ENCODE data around the gene SPATA17.

SPATA17 gene

DNA sequence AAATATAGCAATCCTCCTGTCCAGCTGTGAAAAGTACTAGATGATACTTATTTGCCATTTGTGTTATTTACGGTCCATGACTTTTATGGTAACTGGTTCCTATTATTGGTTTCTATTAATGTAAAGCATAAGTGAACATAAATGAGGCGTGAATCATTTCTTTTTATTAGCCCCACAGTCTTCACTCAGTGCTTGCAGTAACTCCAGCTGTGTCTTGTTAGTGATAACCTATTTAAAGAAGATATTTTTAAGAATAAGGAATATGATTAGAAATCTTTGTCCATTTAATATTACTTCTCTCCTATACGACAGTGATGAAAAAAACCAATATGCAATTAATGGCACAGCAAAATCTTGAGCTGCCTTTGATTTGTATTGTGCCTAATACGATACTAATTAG, 149.9 kb downstream of the SPATA17 start:
- no peaks in the 10 kb centered on the region for H3K36me3 ChIP-seq (ENCODE audit: control insufficient read depth, insufficient read depth, low read length)
- no peaks in the 10 kb centered on the region for H3K27me3 ChIP-seq (ENCODE audit: control insufficient read depth, insufficient read depth, low read length)
- H3K9ac ChIP-seq (ENCODE audit: low read length), result no peak overlapping the region
- H3K9me3 ChIP-seq (ENCODE audit: control insufficient read depth, low read length), result no peaks in the 10 kb centered on the region
- H3K4me1 ChIP-seq (ENCODE audit: control insufficient read depth, insufficient read depth, low read length), result no peaks in the 10 kb centered on the region
- H3K4me3 ChIP-seq (ENCODE audit: low read length), result no peak overlapping the region

DNA sequence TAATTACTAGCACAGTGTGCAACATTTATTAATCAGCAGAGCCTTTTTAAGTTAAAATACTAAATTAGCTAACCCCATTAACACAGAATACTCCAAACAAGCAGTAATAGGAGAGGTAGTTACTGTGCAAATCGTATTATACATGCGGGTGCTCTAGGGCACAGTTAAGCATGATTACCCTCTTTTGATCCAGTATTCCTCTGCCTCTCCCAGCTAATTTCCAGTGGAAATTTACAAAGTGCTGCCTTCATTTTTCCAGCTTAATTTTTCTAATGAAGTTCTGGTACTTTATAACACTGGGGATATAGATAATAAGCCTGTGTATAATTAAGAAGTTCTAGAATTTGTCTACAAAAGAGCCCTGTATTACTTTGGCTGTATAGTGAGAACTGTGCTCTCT, 159.9 kb downstream of the SPATA17 start:
- Histone ChIP-seq H3K9ac (ENCODE audit: low read length) (no peak overlapping the region), H3K9me3 (ENCODE audit: control insufficient read depth, low read length) (no peaks in the 10 kb centered on the region), H3K4me3 (ENCODE audit: low read length) (no peak overlapping the region), H3K36me3 (ENCODE audit: control insufficient read depth, insufficient read depth, low read length) (no peaks in the 10 kb centered on the region), H3K4me1 (ENCODE audit: control insufficient read depth, insufficient read depth, low read length) (no peaks in the 10 kb centered on the region), H3K27me3 (ENCODE audit: control insufficient read depth, insufficient read depth, low read length) (no peaks in the 10 kb centered on the region)

- Histone ChIP-seq H3K36me3 (ENCODE audit: control insufficient read depth, insufficient read depth, low read length) (no peaks in the 10 kb centered on the region), H3K9ac (ENCODE audit: low read length) (no peak overlapping the region), H3K4me3 (ENCODE audit: low read length) (no peak overlapping the region), H3K27me3 (ENCODE audit: control insufficient read depth, insufficient read depth, low read length) (no peaks in the 10 kb centered on the region), H3K9me3 (ENCODE audit: control insufficient read depth, low read length) (no peaks in the 10 kb centered on the region), H3K4me1 (ENCODE audit: control insufficient read depth, insufficient read depth, low read length) (no peaks in the 10 kb centered on the region)
Observed at GRCh38 chr1:217805792-217806191, 174.6 kb downstream of the SPATA17 start.

DNA sequence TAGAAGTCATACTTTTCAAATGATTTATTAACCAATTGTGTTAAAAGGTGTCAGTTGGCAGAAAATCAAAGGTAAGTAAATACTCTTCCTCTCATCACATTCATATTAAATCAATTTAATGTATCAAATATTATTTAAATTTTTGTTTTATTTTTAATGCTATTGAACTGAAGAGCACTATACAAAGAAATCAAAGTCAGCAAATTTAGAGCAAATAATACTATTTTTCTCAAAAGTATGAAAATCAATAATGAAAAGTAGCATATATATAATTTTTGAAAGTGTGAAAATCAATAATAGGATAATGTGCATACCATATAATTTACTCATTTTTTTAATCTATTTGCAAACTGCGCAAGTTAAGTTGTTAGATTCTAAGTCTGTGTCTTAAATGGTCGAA, 181.0 kb downstream of the SPATA17 start:
- Histone ChIP-seq H3K9ac (ENCODE audit: low read length) (no peak overlapping the region), H3K36me3 (ENCODE audit: control insufficient read depth, insufficient read depth, low read length) (no peaks in the 10 kb centered on the region), H3K27me3 (ENCODE audit: control insufficient read depth, insufficient read depth, low read length) (no peaks in the 10 kb centered on the region), H3K4me3 (ENCODE audit: low read length) (no peak overlapping the region), H3K9me3 (ENCODE audit: control insufficient read depth, low read length) (no peaks in the 10 kb centered on the region), H3K4me1 (ENCODE audit: control insufficient read depth, insufficient read depth, low read length) (no peaks in the 10 kb centered on the region)

- no peak overlapping the region for H3K9ac ChIP-seq (ENCODE audit: low read length)
- H3K9me3 ChIP-seq (ENCODE audit: control insufficient read depth, low read length), result no peaks in the 10 kb centered on the region
- no peak overlapping the region for H3K4me3 ChIP-seq (ENCODE audit: low read length)
- no peaks in the 10 kb centered on the region for H3K4me1 ChIP-seq (ENCODE audit: control insufficient read depth, insufficient read depth, low read length)
- H3K36me3 ChIP-seq (ENCODE audit: control insufficient read depth, insufficient read depth, low read length), result no peaks in the 10 kb centered on the region
- H3K27me3 ChIP-seq (ENCODE audit: control insufficient read depth, insufficient read depth, low read length), result no peaks in the 10 kb centered on the region
Observed at GRCh38 chr1:217813031-217813430, 181.9 kb downstream of the SPATA17 start.

GRCh38 chr1:217837691-217838090, 206.5 kb downstream of the SPATA17 start:
- Histone ChIP-seq H3K9ac (ENCODE audit: low read length) (no peak overlapping the region), H3K4me1 (ENCODE audit: control insufficient read depth, insufficient read depth, low read length) (no peaks in the 10 kb centered on the region), H3K27me3 (ENCODE audit: control insufficient read depth, insufficient read depth, low read length) (no peaks in the 10 kb centered on the region), H3K9me3 (ENCODE audit: control insufficient read depth, low read length) (no peaks in the 10 kb centered on the region), H3K36me3 (ENCODE audit: control insufficient read depth, insufficient read depth, low read length) (no peaks in the 10 kb centered on the region), H3K4me3 (ENCODE audit: low read length) (no peak overlapping the region)

DNA sequence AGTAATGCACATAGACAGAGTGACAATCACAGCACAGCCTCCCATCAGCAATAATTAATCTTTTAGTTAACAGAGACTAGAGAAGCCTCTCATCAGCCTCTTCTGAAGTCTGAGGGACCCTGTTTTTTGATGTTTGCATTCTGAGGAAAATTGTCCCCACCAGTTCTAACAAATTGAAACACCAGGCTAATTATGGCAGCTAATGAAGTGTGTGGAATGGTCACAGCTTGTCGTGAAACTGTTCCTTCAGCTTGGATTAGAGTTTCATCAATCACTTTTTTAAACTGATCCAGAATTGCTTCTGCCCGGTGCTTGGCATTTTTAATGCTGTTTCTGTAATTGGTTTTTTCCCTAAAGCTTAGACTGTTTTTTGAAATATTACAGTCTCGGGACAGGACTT, 208.0 kb downstream of the SPATA17 start:
- Histone ChIP-seq H3K9ac (ENCODE audit: low read length) (no peak overlapping the region), H3K4me3 (ENCODE audit: low read length) (no peak overlapping the region), H3K9me3 (ENCODE audit: control insufficient read depth, low read length) (no peaks in the 10 kb centered on the region), H3K4me1 (ENCODE audit: control insufficient read depth, insufficient read depth, low read length) (no peaks in the 10 kb centered on the region), H3K36me3 (ENCODE audit: control insufficient read depth, insufficient read depth, low read length) (no peaks in the 10 kb centered on the region), H3K27me3 (ENCODE audit: control insufficient read depth, insufficient read depth, low read length) (no peaks in the 10 kb centered on the region)

GRCh38 chr1:217846733-217847132, 215.6 kb downstream of the SPATA17 start:
- H3K4me3 ChIP-seq (ENCODE audit: low read length), result no peak overlapping the region
- H3K4me1 ChIP-seq (ENCODE audit: control insufficient read depth, insufficient read depth, low read length), result no peaks in the 10 kb centered on the region
- no peaks in the 10 kb centered on the region for H3K36me3 ChIP-seq (ENCODE audit: control insufficient read depth, insufficient read depth, low read length)
- no peaks in the 10 kb centered on the region for H3K9me3 ChIP-seq (ENCODE audit: control insufficient read depth, low read length)
- no peaks in the 10 kb centered on the region for H3K27me3 ChIP-seq (ENCODE audit: control insufficient read depth, insufficient read depth, low read length)
- H3K9ac ChIP-seq (ENCODE audit: low read length), result no peak overlapping the region

- Histone ChIP-seq H3K4me3 (ENCODE audit: low read length) (no peak overlapping the region), H3K9me3 (ENCODE audit: control insufficient read depth, low read length) (no peaks in the 10 kb centered on the region), H3K27me3 (ENCODE audit: control insufficient read depth, insufficient read depth, low read length) (no peaks in the 10 kb centered on the region), H3K36me3 (ENCODE audit: control insufficient read depth, insufficient read depth, low read length) (no peaks in the 10 kb centered on the region), H3K4me1 (ENCODE audit: control insufficient read depth, insufficient read depth, low read length) (no peaks in the 10 kb centered on the region), H3K9ac (ENCODE audit: low read length) (no peak overlapping the region)
Observed at GRCh38 chr1:217847643-217848042, 216.5 kb downstream of the SPATA17 start.

DNA sequence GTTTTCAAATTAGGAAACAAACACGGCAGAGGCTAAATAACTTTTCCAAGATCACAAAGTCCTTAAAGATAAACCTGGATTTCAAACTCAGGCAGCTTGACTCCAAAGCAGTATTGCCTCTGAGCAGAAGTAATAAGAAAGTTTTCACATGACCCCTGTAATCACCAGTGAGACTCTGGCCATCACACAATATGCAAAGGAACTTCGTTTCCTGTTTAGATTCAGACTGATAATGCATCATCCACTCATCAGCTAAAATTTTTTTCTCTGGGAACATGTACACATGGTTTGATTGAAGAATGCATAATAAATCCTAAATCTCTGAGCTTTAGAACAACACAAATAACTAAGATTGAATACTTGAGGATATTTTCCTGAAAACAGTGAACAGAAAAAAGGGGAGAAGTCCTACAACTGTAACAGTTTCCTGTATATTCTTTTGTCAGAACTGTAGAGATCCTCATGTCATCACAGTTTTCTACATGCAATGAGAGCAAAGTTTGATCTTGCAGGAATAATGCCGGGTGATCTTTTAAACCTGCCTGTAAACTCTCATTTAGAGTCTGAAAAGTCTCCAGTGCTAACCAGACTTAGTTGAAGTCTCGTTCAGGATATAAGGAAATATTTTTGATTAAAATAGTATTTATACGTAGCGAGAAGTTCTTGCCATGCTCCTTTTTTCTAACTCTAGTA, 225.3 kb downstream of the SPATA17 start:
- Histone ChIP-seq H3K4me3 (ENCODE audit: low read length) (no peak overlapping the region), H3K9ac (ENCODE audit: low read length) (no peak overlapping the region), H3K36me3 (ENCODE audit: control insufficient read depth, insufficient read depth, low read length) (no peaks in the 10 kb centered on the region), H3K27me3 (ENCODE audit: control insufficient read depth, insufficient read depth, low read length) (no peaks in the 10 kb centered on the region), H3K9me3 (ENCODE audit: control insufficient read depth, low read length) (no peaks in the 10 kb centered on the region), H3K4me1 (ENCODE audit: control insufficient read depth, insufficient read depth, low read length) (no peaks in the 10 kb centered on the region)

GRCh38 chr1:217857061-217857460, 225.9 kb downstream of the SPATA17 start:
- Histone ChIP-seq H3K9ac (ENCODE audit: low read length) (no peak overlapping the region), H3K9me3 (ENCODE audit: control insufficient read depth, low read length) (no peaks in the 10 kb centered on the region), H3K36me3 (ENCODE audit: control insufficient read depth, insufficient read depth, low read length) (no peaks in the 10 kb centered on the region), H3K27me3 (ENCODE audit: control insufficient read depth, insufficient read depth, low read length) (no peaks in the 10 kb centered on the region), H3K4me1 (ENCODE audit: control insufficient read depth, insufficient read depth, low read length) (no peaks in the 10 kb centered on the region), H3K4me3 (ENCODE audit: low read length) (no peak overlapping the region)

GRCh38 chr1:217861658-217862057, 230.5 kb downstream of the SPATA17 start:
- no peaks in the 10 kb centered on the region for H3K4me1 ChIP-seq (ENCODE audit: control insufficient read depth, insufficient read depth, low read length)
- H3K27me3 ChIP-seq (ENCODE audit: control insufficient read depth, insufficient read depth, low read length), result no peaks in the 10 kb centered on the region
- H3K36me3 ChIP-seq (ENCODE audit: control insufficient read depth, insufficient read depth, low read length), result no peaks in the 10 kb centered on the region
- no peak overlapping the region for H3K4me3 ChIP-seq (ENCODE audit: low read length)
- H3K9ac ChIP-seq (ENCODE audit: low read length), result no peak overlapping the region
- H3K9me3 ChIP-seq (ENCODE audit: control insufficient read depth, low read length), result no peaks in the 10 kb centered on the region

DNA sequence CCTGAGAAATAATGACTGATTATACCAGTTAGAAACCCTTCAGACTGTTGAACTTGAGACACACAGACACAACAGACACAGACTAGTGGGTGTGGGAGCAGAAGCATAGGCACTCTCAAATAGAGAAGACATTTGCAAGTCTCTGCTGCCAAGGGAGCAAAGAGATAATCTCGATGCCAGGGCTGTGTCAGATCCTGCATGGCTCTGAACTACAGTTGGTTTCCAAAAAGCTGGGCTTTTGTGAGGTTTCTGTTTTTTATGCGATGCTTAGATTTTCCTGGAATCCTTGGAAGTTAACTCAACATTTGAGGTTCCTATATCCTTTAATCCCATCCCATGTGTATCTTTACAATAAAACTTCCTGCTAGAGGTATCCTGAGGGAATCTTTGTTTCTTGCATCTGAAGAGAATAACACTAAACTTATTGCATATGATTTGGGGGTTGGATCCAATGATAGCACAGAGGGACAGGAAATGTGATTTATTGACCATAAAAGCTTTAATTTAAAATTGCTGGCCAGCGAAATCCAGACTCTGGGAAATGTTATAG, 236.4 kb downstream of the SPATA17 start:
- Histone ChIP-seq H3K27me3 (ENCODE audit: control insufficient read depth, insufficient read depth, low read length) (no peaks in the 10 kb centered on the region), H3K4me3 (ENCODE audit: low read length) (no peak overlapping the region), H3K36me3 (ENCODE audit: control insufficient read depth, insufficient read depth, low read length) (no peaks in the 10 kb centered on the region), H3K9ac (ENCODE audit: low read length) (no peak overlapping the region), H3K4me1 (ENCODE audit: control insufficient read depth, insufficient read depth, low read length) (no peaks in the 10 kb centered on the region), H3K9me3 (ENCODE audit: control insufficient read depth, low read length) (no peaks in the 10 kb centered on the region)
